ENCODE data around the gene NPRL2.

Gene NPRL2

GRCh38 chr3:50303013-50303815 lies 47.4 kb downstream of the NPRL2 start, which contains the start of gene HYAL1:
Gene HYAL1 (minus strand): TSS chr3:50303574. CDS start chr3:50302956, 618 bp downstream.
- no peak for DNase-seq

- DNase-seq: no peak
Measured at GRCh38 chr3:50302095-50303012, 48.2 kb downstream of the NPRL2 start.

- DNase-seq: no peak
Measured at GRCh38 chr3:50300681-50301254, 49.8 kb downstream of the NPRL2 start.

GRCh38 chr3:50299929-50300680 lies 50.5 kb downstream of the NPRL2 start:
- DNase-seq: peak; percentile 22

GRCh38 chr3:50299638-50299928 lies 51.0 kb downstream of the NPRL2 start:
- no peak for DNase-seq

- peak; percentile 100 for DNase-seq
Measured at GRCh38 chr3:50298836-50299637, 51.5 kb downstream of the NPRL2 start, which contains the start of the genes HYAL3 and NAA80. Gene HYAL3 (minus strand): TSS chr3:50299405. CDS start chr3:50295602, 3,803 bp downstream. Gene NAA80 (minus strand): TSS chr3:50299405. CDS start chr3:50297463, 1,942 bp downstream.

GRCh38 chr3:50297896-50298725 lies 52.5 kb downstream of the NPRL2 start:
- peak; percentile 21 for DNase-seq

GRCh38 chr3:50297384-50297775 lies 53.2 kb downstream of the NPRL2 start:
- DNase-seq: no peak

All from CD4-positive, alpha-beta T cell treated with Interleukin-12 subunit alpha and Interleukin-12 subunit beta, for 1 hour (primary cell).